ENCODE data around the gene PDE11A. TPM values are rescaled to one million over a fixed set of nuclear protein-coding genes. Genes with fewer than 3 reads are reported as not detected.

Gene PDE11A
- total RNA-seq, 1 experiment from 2014 or later = 0.13 TPM

- H4K91ac ChIP-seq (ENCODE audit: insufficient read length, low read depth, low read length) = no peak overlapping the region
- no peak overlapping the region for H3T11ph ChIP-seq (ENCODE audit: low read length)
- H2BK5ac ChIP-seq (ENCODE audit: insufficient read length, low read length) = no peak overlapping the region
- no CpG with 5 or more reads among the region's 3 CpGs for WGBS (ENCODE audit: extremely low coverage, insufficient read length, low lambda C conversion rate)
- no peak overlapping the region for H4K8ac ChIP-seq (replicated peaks; ENCODE audit: insufficient read length, low read depth, low read length)
- H3K56ac ChIP-seq (ENCODE audit: insufficient read length, low read depth, low read length) = no peak overlapping the region
- no peak overlapping the region for H2BK120ac ChIP-seq (ENCODE audit: low read depth, low read length, poor library complexity, severe bottlenecking)
- no peaks in the 10 kb centered on the region for H3K4me1 ChIP-seq (ENCODE audit: insufficient read depth, low read length)
- H3K27ac ChIP-seq (ENCODE audit: insufficient read length, low read depth, low read length) = no peak overlapping the region
- H3K79me2 ChIP-seq (ENCODE audit: insufficient read depth, low read length) = no peaks in the 10 kb centered on the region
- H3K79me1 ChIP-seq (ENCODE audit: insufficient read depth, low read depth, low read length, poor library complexity, severe bottlenecking) = no peaks in the 10 kb centered on the region
- no peak overlapping the region for H3K4ac ChIP-seq (ENCODE audit: low read depth, low read length)
- H3K4me3 Mint-ChIP-seq = no peak overlapping the region
- no peak overlapping the region for H3K9ac ChIP-seq (ENCODE audit: extremely low read depth, insufficient read length, low read length)
- H3K36me3 Mint-ChIP-seq (ENCODE audit: insufficient read depth in 1 of 3, low read depth in 3 of 3) = no peaks in the 10 kb centered on the region
- H2BK12ac ChIP-seq (ENCODE audit: insufficient read length, low read depth, low read length) = no peak overlapping the region
- no peak overlapping the region for H2AK5ac ChIP-seq (ENCODE audit: insufficient read length, low read length)
- no peak overlapping the region for H3K27ac Mint-ChIP-seq
- no peak overlapping the region for H2BK20ac ChIP-seq (ENCODE audit: low read depth, low read length, poor library complexity, severe bottlenecking)
- H3K18ac ChIP-seq (ENCODE audit: insufficient read length, low read depth, low read length) = no peak overlapping the region
- DNase-seq = no peak
- no peaks in the 10 kb centered on the region for H3K23me2 ChIP-seq (ENCODE audit: insufficient read length, low read depth, low read length, poor library complexity, severe bottlenecking)
- H2BK15ac ChIP-seq (ENCODE audit: low read depth, low read length) = no peak overlapping the region
- no peak for TF ChIP-seq CTCF (conservative IDR thresholded peaks at IDR 0.05)
- H2AFZ ChIP-seq (ENCODE audit: low read length) = no peak overlapping the region
- H3K9me3 Mint-ChIP-seq = peaks cover 0 to 4% of the 10 kb centered on the region in 2 experiments; a peak in 2 of 5 replicates
- no peak overlapping the region for H4K5ac ChIP-seq (ENCODE audit: insufficient read length, low read depth, low read length)
- no peak overlapping the region for H3K14ac ChIP-seq (ENCODE audit: insufficient read depth, low read length)
- H3K4me1 Mint-ChIP-seq = no peaks in the 10 kb centered on the region
- H3K27me3 ChIP-seq (ENCODE audit: insufficient read depth, low read length) = no peaks in the 10 kb centered on the region
- no peaks in the 10 kb centered on the region for H3K9me3 ChIP-seq (ENCODE audit: control insufficient read depth, low read depth, low read length)
- H3K23ac ChIP-seq (ENCODE audit: insufficient read length, low read depth, low read length) = no peak overlapping the region
- H3K27me3 Mint-ChIP-seq (ENCODE audit: low read depth) = no peaks in the 10 kb centered on the region
- no peak overlapping the region for H3K4me2 ChIP-seq (ENCODE audit: insufficient read depth, insufficient read length, low read length)
- H4K20me1 ChIP-seq (ENCODE audit: control insufficient read depth, insufficient read depth, insufficient read length) = no peaks in the 10 kb centered on the region
Observed at GRCh38 chr2:177921726-177922125, 150.9 kb downstream of the PDE11A start.
